ENCODE data around the gene LMTK3. TPM values are rescaled to one million over a fixed set of nuclear protein-coding genes. Genes with fewer than 3 reads are reported as not detected.

LMTK3 gene
- total and polyA plus RNA-seq, 2 experiments from 2014 or later = 1.6 to 11.8 TPM

DNA sequence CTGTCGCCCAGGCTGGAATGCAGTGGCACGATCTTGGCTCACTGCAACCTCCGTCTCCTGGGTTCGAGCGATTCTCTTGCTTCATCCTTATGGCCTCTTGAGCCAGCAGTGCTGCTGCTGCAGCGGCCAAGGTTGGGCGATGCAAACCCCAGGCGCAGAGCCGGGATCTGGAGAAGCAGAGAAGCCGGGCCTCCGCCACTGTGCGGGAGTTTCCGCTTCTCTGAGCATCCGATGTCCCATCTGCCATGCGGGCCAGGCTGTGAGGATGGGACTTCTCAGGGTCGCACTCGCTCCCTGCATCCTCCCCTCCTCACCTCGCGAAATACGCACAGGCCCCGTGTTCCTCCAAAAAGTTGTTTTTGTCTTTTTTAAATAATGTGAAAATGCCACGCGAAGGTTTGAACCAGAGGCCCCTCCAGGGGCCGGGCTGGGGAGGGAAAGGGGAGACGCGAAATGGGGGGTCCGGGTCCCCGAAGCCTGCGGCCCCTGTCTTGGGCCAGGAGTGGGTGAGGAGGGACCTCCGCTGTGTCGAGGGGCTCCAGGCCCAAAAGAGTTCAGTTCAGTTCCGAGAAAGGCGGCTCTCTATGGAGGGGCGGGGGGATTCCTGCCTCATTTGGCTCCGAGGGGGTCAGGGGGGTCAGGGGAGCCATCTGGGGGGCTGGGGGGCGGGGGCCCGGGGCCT, 26.6 kb downstream of the LMTK3 start (continued):
- TF ChIP-seq, protein P1, sequence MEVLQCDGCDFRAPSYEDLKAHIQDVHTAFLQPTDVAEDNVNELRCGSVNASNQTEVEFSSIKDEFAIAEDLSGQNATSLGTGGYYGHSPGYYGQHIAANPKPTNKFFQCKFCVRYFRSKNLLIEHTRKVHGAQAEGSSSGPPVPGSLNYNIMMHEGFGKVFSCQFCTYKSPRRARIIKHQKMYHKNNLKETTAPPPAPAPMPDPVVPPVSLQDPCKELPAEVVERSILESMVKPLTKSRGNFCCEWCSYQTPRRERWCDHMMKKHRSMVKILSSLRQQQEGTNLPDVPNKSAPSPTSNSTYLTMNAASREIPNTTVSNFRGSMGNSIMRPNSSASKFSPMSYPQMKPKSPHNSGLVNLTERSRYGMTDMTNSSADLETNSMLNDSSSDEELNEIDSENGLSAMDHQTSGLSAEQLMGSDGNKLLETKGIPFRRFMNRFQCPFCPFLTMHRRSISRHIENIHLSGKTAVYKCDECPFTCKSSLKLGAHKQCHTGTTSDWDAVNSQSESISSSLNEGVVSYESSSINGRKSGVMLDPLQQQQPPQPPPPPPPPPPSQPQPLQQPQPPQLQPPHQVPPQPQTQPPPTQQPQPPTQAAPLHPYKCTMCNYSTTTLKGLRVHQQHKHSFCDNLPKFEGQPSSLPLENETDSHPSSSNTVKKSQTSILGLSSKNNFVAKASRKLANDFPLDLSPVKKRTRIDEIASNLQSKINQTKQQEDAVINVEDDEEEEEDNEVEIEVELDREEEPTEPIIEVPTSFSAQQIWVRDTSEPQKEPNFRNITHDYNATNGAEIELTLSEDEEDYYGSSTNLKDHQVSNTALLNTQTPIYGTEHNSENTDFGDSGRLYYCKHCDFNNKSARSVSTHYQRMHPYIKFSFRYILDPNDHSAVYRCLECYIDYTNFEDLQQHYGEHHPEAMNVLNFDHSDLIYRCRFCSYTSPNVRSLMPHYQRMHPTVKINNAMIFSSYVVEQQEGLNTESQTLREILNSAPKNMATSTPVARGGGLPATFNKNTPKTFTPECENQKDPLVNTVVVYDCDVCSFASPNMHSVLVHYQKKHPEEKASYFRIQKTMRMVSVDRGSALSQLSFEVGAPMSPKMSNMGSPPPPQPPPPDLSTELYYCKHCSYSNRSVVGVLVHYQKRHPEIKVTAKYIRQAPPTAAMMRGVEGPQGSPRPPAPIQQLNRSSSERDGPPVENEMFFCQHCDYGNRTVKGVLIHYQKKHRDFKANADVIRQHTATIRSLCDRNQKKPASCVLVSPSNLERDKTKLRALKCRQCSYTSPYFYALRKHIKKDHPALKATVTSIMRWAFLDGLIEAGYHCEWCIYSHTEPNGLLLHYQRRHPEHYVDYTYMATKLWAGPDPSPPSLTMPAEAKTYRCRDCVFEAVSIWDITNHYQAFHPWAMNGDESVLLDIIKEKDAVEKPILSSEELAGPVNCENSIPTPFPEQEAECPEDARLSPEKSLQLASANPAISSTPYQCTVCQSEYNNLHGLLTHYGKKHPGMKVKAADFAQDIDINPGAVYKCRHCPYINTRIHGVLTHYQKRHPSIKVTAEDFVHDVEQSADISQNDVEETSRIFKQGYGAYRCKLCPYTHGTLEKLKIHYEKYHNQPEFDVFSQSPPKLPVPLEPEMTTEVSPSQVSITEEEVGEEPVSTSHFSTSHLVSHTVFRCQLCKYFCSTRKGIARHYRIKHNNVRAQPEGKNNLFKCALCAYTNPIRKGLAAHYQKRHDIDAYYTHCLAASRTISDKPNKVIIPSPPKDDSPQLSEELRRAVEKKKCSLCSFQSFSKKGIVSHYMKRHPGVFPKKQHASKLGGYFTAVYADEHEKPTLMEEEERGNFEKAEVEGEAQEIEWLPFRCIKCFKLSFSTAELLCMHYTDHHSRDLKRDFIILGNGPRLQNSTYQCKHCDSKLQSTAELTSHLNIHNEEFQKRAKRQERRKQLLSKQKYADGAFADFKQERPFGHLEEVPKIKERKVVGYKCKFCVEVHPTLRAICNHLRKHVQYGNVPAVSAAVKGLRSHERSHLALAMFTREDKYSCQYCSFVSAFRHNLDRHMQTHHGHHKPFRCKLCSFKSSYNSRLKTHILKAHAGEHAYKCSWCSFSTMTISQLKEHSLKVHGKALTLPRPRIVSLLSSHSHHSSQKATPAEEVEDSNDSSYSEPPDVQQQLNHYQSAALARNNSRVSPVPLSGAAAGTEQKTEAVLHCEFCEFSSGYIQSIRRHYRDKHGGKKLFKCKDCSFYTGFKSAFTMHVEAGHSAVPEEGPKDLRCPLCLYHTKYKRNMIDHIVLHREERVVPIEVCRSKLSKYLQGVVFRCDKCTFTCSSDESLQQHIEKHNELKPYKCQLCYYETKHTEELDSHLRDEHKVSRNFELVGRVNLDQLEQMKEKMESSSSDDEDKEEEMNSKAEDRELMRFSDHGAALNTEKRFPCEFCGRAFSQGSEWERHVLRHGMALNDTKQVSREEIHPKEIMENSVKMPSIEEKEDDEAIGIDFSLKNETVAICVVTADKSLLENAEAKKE (CRISPR knock-in tag; IDR thresholded peaks at IDR 0.05) = no peak
- TF ChIP-seq NANOG (IDR thresholded peaks at IDR 0.05; ENCODE audit: borderline replicate concordance) (no peak), STAT1 (IDR thresholded peaks at IDR 0.05; ENCODE audit: unreplicated experiment) (no peak)

DNA sequence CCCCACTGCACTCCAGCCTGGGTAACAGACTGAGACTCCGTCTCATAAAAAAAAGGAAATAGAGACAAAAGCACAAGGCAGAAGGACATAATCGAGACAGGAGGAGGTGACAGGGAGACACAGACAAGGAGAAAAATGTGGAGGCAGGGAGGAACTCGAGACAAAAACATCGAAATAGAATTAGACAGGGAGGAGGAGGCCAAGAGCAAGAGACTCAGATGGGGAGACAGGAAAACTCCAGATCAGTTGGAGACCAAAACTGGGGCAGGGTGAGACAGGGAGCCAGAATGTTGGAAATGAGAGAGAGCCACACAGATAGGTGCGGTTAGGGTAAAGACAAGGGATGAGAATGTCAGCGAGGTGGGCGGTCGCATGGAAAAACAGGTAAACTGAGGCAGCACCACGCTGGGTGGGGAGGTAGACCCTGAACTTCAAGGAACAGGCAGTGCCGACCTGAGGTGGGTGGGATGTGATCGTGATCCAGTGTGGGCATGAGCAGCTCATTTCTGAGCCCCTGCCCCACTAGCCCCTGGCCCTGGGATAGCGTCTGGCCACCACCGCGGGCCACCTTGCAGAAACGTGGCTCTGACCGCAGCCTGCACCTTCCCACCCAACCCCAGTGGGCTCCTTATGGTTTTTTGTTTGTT, 27.3 kb downstream of the LMTK3 start:
- Histone ChIP-seq H3K4me2 (no peak overlapping the region), H3K9me2 (ENCODE audit: insufficient read depth) (no peaks in the 10 kb centered on the region), H3K27me3 (ENCODE audit: insufficient read depth) (no peaks in the 10 kb centered on the region), H3F3A (replicated peaks; ENCODE audit: low read depth) (peaks cover 31% of the 10 kb centered on the region), H3K36me3 (ENCODE audit: insufficient read depth) (no peaks in the 10 kb centered on the region), H3K79me2 (replicated peaks; ENCODE audit: insufficient read depth) (no peaks in the 10 kb centered on the region), H4K20me1 (replicated peaks; ENCODE audit: insufficient read depth) (peaks cover 6% of the 10 kb centered on the region; the same call in 1 of the 2 replicates), H3K4me1 (ENCODE audit: insufficient read depth) (peaks cover 12% of the 10 kb centered on the region; the same call in 1 of the 2 replicates), H3K4me3 (no peak overlapping the region), H3K27ac (ENCODE audit: low read depth) (no peak overlapping the region), H2AFZ (no peak overlapping the region)
- TF ChIP-seq ZNF331 (CRISPR knock-in tag; IDR thresholded peaks at IDR 0.05; ENCODE audit: low read depth) = no peak
- no peak for TF ChIP-seq CREB1 (CRISPR knock-in tag; IDR thresholded peaks at IDR 0.05; ENCODE audit: low read depth)
- no peak for TF ChIP-seq STAT1 (IDR thresholded peaks at IDR 0.05; ENCODE audit: unreplicated experiment)
- ATAC-seq (no peak), DNase-seq (ENCODE audit: low spot score) (no peak)
- no peak overlapping the region for H3K27ac Mint-ChIP-seq
- peaks cover 11% of the 10 kb centered on the region for H3K36me3 Mint-ChIP-seq (ENCODE audit: low read depth)
- H3K4me3 Mint-ChIP-seq = no peak overlapping the region; the same call in 2 of the 3 replicates
- H3K27me3 Mint-ChIP-seq (ENCODE audit: insufficient read depth, low read depth, poor library complexity) = peaks cover 48% of the 10 kb centered on the region
- peaks cover 2% of the 10 kb centered on the region for H3K9me3 Mint-ChIP-seq
- H3K4me1 Mint-ChIP-seq = peaks cover 20% of the 10 kb centered on the region

Data from GM23338 (cell line).